Measurements from ENCODE around the gene ZNF324B. TPM values are rescaled to one million over a fixed set of nuclear protein-coding genes. Genes with fewer than 3 reads are reported as not detected.

Gene ZNF324B
- total RNA-seq, 1 experiment from 2014 or later = 4.6 TPM

- TF ChIP-seq CTCF (IDR thresholded peaks at IDR 0.05; ENCODE audit: insufficient read depth in 1 of 2, low read depth in 1 of 2, low read length in 1 of 2, severe bottlenecking in 1 of 2, unreplicated experiment in 1 of 2) = no peak
- no peak for DNase-seq
- Mint-ChIP-seq H3K4me1 (ENCODE audit: low read depth, unreplicated experiment) (peaks cover 19% of the 10 kb centered on the region), H3K4me3 (ENCODE audit: unreplicated experiment) (no peak overlapping the region), H3K27me3 (ENCODE audit: insufficient read depth, unreplicated experiment) (no peaks in the 10 kb centered on the region), H3K9me3 (ENCODE audit: unreplicated experiment) (no peaks in the 10 kb centered on the region), H3K36me3 (ENCODE audit: insufficient read depth, unreplicated experiment) (no peaks in the 10 kb centered on the region), H3K27ac (ENCODE audit: unreplicated experiment) (no peak overlapping the region)
- POLR2A ChIA-PET = no interaction called here
- CTCF ChIA-PET = no interaction called here
- Histone ChIP-seq H3K27me3 (replicated peaks; ENCODE audit: control insufficient read depth, insufficient read depth, low read length) (no peaks in the 10 kb centered on the region), H3K36me3 (ENCODE audit: control insufficient read depth, insufficient read depth, low read length) (no peaks in the 10 kb centered on the region), H3K4me3 (ENCODE audit: low read depth, low read length) (no peak overlapping the region), H3K4me1 (peaks cover 3% of the 10 kb centered on the region; the same call in 1 of the 2 replicates), H3K9me3 (no peaks in the 10 kb centered on the region)
- intact Hi-C loops (cut with micrococcal nuclease; ENCODE audit: unreplicated experiment) = no loop called here
- BruUV-seq (replicated peaks) = no TSS peak
Measured at GRCh38 chr19:58455306-58455705, 3.9 kb downstream of the ZNF324B start.

- DNase-seq = no peak
- CTCF ChIA-PET = no interaction called here
- no peak overlapping the region for H3K27ac Mint-ChIP-seq (ENCODE audit: unreplicated experiment)
- TF ChIP-seq CTCF (IDR thresholded peaks at IDR 0.05; ENCODE audit: insufficient read depth in 1 of 2, low read depth in 1 of 2, low read length in 1 of 2, severe bottlenecking in 1 of 2, unreplicated experiment in 1 of 2) = no peak
- H3K36me3 ChIP-seq (ENCODE audit: control insufficient read depth, insufficient read depth, low read length) = no peaks in the 10 kb centered on the region
- H3K4me3 Mint-ChIP-seq (ENCODE audit: unreplicated experiment) = no peak overlapping the region
- no TSS peak for BruUV-seq (replicated peaks)
- no peaks in the 10 kb centered on the region for H3K9me3 ChIP-seq
- intact Hi-C loops (cut with micrococcal nuclease; ENCODE audit: unreplicated experiment) = no loop called here
- POLR2A ChIA-PET = no interaction called here
- H3K36me3 Mint-ChIP-seq (ENCODE audit: insufficient read depth, unreplicated experiment) = no peaks in the 10 kb centered on the region
- H3K4me1 Mint-ChIP-seq (ENCODE audit: low read depth, unreplicated experiment) = peaks cover 12% of the 10 kb centered on the region
- no peaks in the 10 kb centered on the region for H3K27me3 ChIP-seq (replicated peaks; ENCODE audit: control insufficient read depth, insufficient read depth, low read length)
- H3K4me1 ChIP-seq = peaks cover 3% of the 10 kb centered on the region; the same call in 1 of the 2 replicates
- no peaks in the 10 kb centered on the region for H3K9me3 Mint-ChIP-seq (ENCODE audit: unreplicated experiment)
- H3K27me3 Mint-ChIP-seq (ENCODE audit: insufficient read depth, unreplicated experiment) = no peaks in the 10 kb centered on the region
- no peak overlapping the region for H3K4me3 ChIP-seq (ENCODE audit: low read depth, low read length)
Measured at GRCh38 chr19:58456111-58456510, 4.7 kb downstream of the ZNF324B start.

- H3K36me3 ChIP-seq (ENCODE audit: control insufficient read depth, insufficient read depth, low read length) = no peaks in the 10 kb centered on the region
- Mint-ChIP-seq H3K4me1 (ENCODE audit: low read depth, unreplicated experiment) (no peaks in the 10 kb centered on the region), H3K27me3 (ENCODE audit: insufficient read depth, unreplicated experiment) (no peaks in the 10 kb centered on the region), H3K36me3 (ENCODE audit: insufficient read depth, unreplicated experiment) (no peaks in the 10 kb centered on the region), H3K27ac (ENCODE audit: unreplicated experiment) (no peak overlapping the region), H3K4me3 (ENCODE audit: unreplicated experiment) (no peak overlapping the region), H3K9me3 (ENCODE audit: unreplicated experiment) (no peaks in the 10 kb centered on the region)
- ChIA-PET CTCF (no interaction called here), POLR2A (no interaction called here)
- no TSS peak for BruUV-seq (replicated peaks)
- H3K4me3 ChIP-seq (ENCODE audit: low read depth, low read length) = no peak overlapping the region
- no peaks in the 10 kb centered on the region for H3K27me3 ChIP-seq (replicated peaks; ENCODE audit: control insufficient read depth, insufficient read depth, low read length)
- no peaks in the 10 kb centered on the region for H3K9me3 ChIP-seq
- DNase-seq = no peak
- intact Hi-C loops (cut with micrococcal nuclease; ENCODE audit: unreplicated experiment) = no loop called here
- H3K4me1 ChIP-seq = no peaks in the 10 kb centered on the region
- TF ChIP-seq CTCF (IDR thresholded peaks at IDR 0.05; ENCODE audit: insufficient read depth in 1 of 2, low read depth in 1 of 2, low read length in 1 of 2, severe bottlenecking in 1 of 2, unreplicated experiment in 1 of 2) = no peak
Measured at GRCh38 chr19:58460039-58460438, 8.6 kb downstream of the ZNF324B start.
